GM10266 (cell line): ENCODE measurements around the gene IL10.
A peak's percentile ranks its signal among the peaks of the same experiment; 100 is the strongest.

Source experiments
- DNase-seq: peaks from one replicate; pipeline ENCODE4 v3.0.0; 2012; ENCODE audit errors: extremely low spot score
- CTCF ChIP-seq: IDR thresholded peaks from 2 replicates; pipeline ENCODE4 v1.5.1; 2012; ENCODE audit warnings: mild to moderate bottlenecking, low read depth; ENCODE audit not compliant: control insufficient read depth, insufficient read depth; ENCODE audit errors: missing control alignments

IL10 gene

GRCh38 chr1:206805357-206805756 is 33.1 kb upstream of the IL10 start:
- TF ChIP-seq CTCF: no peak
- no peak for DNase-seq

- TF ChIP-seq CTCF: no peak
- DNase-seq: no peak
These were observed 32.0 kb upstream of the IL10 start for GRCh38 chr1:206804156-206804737.

- DNase-seq: peak; percentile 76
- no peak for TF ChIP-seq CTCF
These were observed 31.0 kb upstream of the IL10 start for GRCh38 chr1:206803221-206803730.

- no peak for DNase-seq
- TF ChIP-seq CTCF: no peak
These were observed 30.1 kb upstream of the IL10 start for GRCh38 chr1:206802401-206802800.

- no peak for DNase-seq
- TF ChIP-seq CTCF: peak; percentile 35
These were observed 29.2 kb upstream of the IL10 start for GRCh38 chr1:206801467-206801866.

- DNase-seq: no peak
- no peak for TF ChIP-seq CTCF
These were observed 28.6 kb upstream of the IL10 start for GRCh38 chr1:206800891-206801290.

- no peak for TF ChIP-seq CTCF
These were observed 28.1 kb upstream of the IL10 start for GRCh38 chr1:206800411-206800810.

More at GRCh38 chr1:206800411-206800810, 28.1 kb upstream of the IL10 start:
- no peak for DNase-seq
